ENCODE measurements around the gene ABHD12B.

ABHD12B gene

GRCh38 chr14:50871914-50872732, at the start of gene ABHD12B:
ABHD12B (plus strand) TSS chr14:50872053; CDS start chr14:50872175, 122 bp downstream.
- DNase-seq (ENCODE audit: low spot score), result no peak

- no peak for DNase-seq (ENCODE audit: low spot score)
Observed at GRCh38 chr14:50822501-50823042, 49.3 kb upstream of the ABHD12B start.

GRCh38 chr14:50823051-50823761, 48.6 kb upstream of the ABHD12B start:
- no peak for DNase-seq (ENCODE audit: low spot score)

- DNase-seq (ENCODE audit: low spot score), result peak; percentile 34
Observed at GRCh38 chr14:50823762-50824636, 47.9 kb upstream of the ABHD12B start.

GRCh38 chr14:50825307-50825706, 46.5 kb upstream of the ABHD12B start:
- no peak for DNase-seq (ENCODE audit: low spot score)

GRCh38 chr14:50826681-50827080, 45.2 kb upstream of the ABHD12B start:
- no peak for DNase-seq (ENCODE audit: low spot score)

- no peak for DNase-seq (ENCODE audit: low spot score)
Observed at GRCh38 chr14:50828721-50829488, 42.9 kb upstream of the ABHD12B start.

- no peak for DNase-seq (ENCODE audit: low spot score)
Observed at GRCh38 chr14:50829489-50830043, 42.3 kb upstream of the ABHD12B start.

GRCh38 chr14:50830044-50830931, 41.6 kb upstream of the ABHD12B start:
- DNase-seq (ENCODE audit: low spot score), result peak; percentile 61

- peak; percentile 63 for DNase-seq (ENCODE audit: low spot score)
Observed at GRCh38 chr14:50830932-50831725, 40.7 kb upstream of the ABHD12B start, which contains the start of gene NIN. NIN (minus strand) TSS chr14:50831162; CDS start chr14:50822056, 9,106 bp downstream.

- DNase-seq (ENCODE audit: low spot score), result no peak
Observed at GRCh38 chr14:50831726-50832168, 40.1 kb upstream of the ABHD12B start.

GRCh38 chr14:50832935-50833630, 38.8 kb upstream of the ABHD12B start:
- DNase-seq (ENCODE audit: low spot score), result no peak

- DNase-seq (ENCODE audit: low spot score), result no peak
Observed at GRCh38 chr14:50834802-50835276, 37.0 kb upstream of the ABHD12B start.

- peak; percentile 44 for DNase-seq (ENCODE audit: low spot score)
Observed at GRCh38 chr14:50835280-50835679, 36.6 kb upstream of the ABHD12B start.

- DNase-seq (ENCODE audit: low spot score), result no peak
Observed at GRCh38 chr14:50836515-50836914, 35.3 kb upstream of the ABHD12B start.

GRCh38 chr14:50837271-50837670, 34.6 kb upstream of the ABHD12B start:
- DNase-seq (ENCODE audit: low spot score), result no peak

- DNase-seq (ENCODE audit: low spot score), result no peak
Observed at GRCh38 chr14:50837850-50838470, 33.9 kb upstream of the ABHD12B start.

- no peak for DNase-seq (ENCODE audit: low spot score)
Observed at GRCh38 chr14:50839048-50839447, 32.8 kb upstream of the ABHD12B start.

Data from CD4-positive, alpha-beta T cell treated with Interleukin-2 at 100 ng/mL for 4 hours (primary cell).